ENCODE data around the gene ACOX3.

GRCh38 chr4:8369426-8370105, 71.0 kb downstream of the ACOX3 start:
- TF ChIP-seq POLR2A (IDR thresholded peaks at IDR 0.05) (no peak), CTCF (IDR thresholded peaks at IDR 0.05) (no peak)
